Panc1 (cell line): ENCODE data around the gene GRIN2C. TPM values are rescaled to one million over a fixed set of nuclear protein-coding genes. Genes with fewer than 3 reads are reported as not detected.

Source experiments
- ATAC-seq: fragments of 200-7000 bp; cut with Tn5 transposase; 2 replicates; pipeline ENCODE4 v1.9.1; 2020; ENCODE audit warnings: mild to moderate bottlenecking, moderate library complexity
- BruUV-seq: library from RNA; stranded (reverse); fragments of 400-500 nt; replicated peaks from 2 replicates; lab custom pipeline; 2021; lab: Mats Ljungman, UMichigan
- CTCF ChIA-PET: fragments of 300-600 bp; sonication (Branson Sonifier 250); formaldehyde crosslinking; loops from one replicate; lab custom pipeline; 2022; ENCODE audit warnings: antibody characterized with exemption; lab: Charles Lee
- POLR2A ChIA-PET: fragments of 300-600 bp; sonication (Branson Sonifier 250); formaldehyde crosslinking; loops from one replicate; lab custom pipeline; 2022; ENCODE audit warnings: antibody characterized with exemption; lab: Charles Lee
- DNase-seq: peaks from one replicate; pipeline ENCODE4 v3.0.0-alpha.2; 2010; ENCODE audit warnings: low read depth, low spot score
- H3K27ac ChIP-seq: 2 replicates; pipeline ENCODE4 v1.5.1; 2011; ENCODE audit warnings: mild to moderate bottlenecking, low read length, inconsistent platforms
- H3K27me3 ChIP-seq: fragments of 200-500 bp; sonication (Bioruptor generic); 2 replicates; pipeline ENCODE4 v1.6.0; 2014; ENCODE audit warnings: low read length, inconsistent platforms; ENCODE audit not compliant: control insufficient read depth, insufficient read depth
- H3K36me3 ChIP-seq: fragments of 200-500 bp; sonication (Bioruptor generic); 2 replicates; pipeline ENCODE4 v1.5.1; 2014; ENCODE audit warnings: inconsistent platforms, mild to moderate bottlenecking, low read length, moderate library complexity; ENCODE audit not compliant: control insufficient read depth, insufficient read depth
- H3K4me1 ChIP-seq: 2 replicates; pipeline ENCODE4 v1.5.1; 2011; ENCODE audit warnings: inconsistent platforms, mild to moderate bottlenecking, low read length, moderate library complexity; ENCODE audit not compliant: control insufficient read depth, insufficient read depth
- H3K4me3 ChIP-seq, 2 experiments: 2 replicates each; pipeline ENCODE4 v1.5.1; 2011 to 2012; ENCODE audit warnings: low read depth in 2 of 2, low read length in 2 of 2, mild to moderate bottlenecking in 2 of 2, inconsistent platforms in 1 of 2, moderate library complexity in 1 of 2
- H3K9me3 ChIP-seq: fragments of 200-500 bp; sonication (Bioruptor generic); 2 replicates; pipeline ENCODE4 v1.5.1; 2014; ENCODE audit warnings: low read depth, mild to moderate bottlenecking, inconsistent platforms, low read length, moderate library complexity; ENCODE audit not compliant: control insufficient read depth, insufficient read depth
- POLR2AphosphoS5 ChIP-seq: IDR thresholded peaks from 2 replicates; pipeline ENCODE4 v1.6.1; 2012; ENCODE audit warnings: mild to moderate bottlenecking, low read depth, low read length, moderate library complexity
- SIN3A ChIP-seq: IDR thresholded peaks from 2 replicates; pipeline ENCODE4 v1.6.1; 2012; ENCODE audit warnings: low read depth, mild to moderate bottlenecking, low read length, moderate library complexity, borderline replicate concordance; ENCODE audit not compliant: insufficient read depth
- TCF7L2 ChIP-seq: IDR thresholded peaks from 2 replicates; pipeline ENCODE4 v1.6.1; 2011; ENCODE audit warnings: mild to moderate bottlenecking, low read depth, low read length, inconsistent platforms
- in situ Hi-C: cut with HindIII; loops from 2 replicates; pipeline ENCODE4 v1.10.0; 2016; ENCODE audit warnings: low sequenced_read_pairs, low pct_unique_long_range_greater_than_20kb
- intact Hi-C: fragments of 100-400 bp; cut with micrococcal nuclease; formaldehyde crosslinking; loops from one replicate; pipeline ENCODE4 v1.10.0; 2022; ENCODE audit not compliant: unreplicated experiment
- total RNA-seq: library from RNA; stranded (reverse); gene quantifications from one replicate; pipeline ENCODE4 v1.2.1, GENCODE V29; 2021; ENCODE audit not compliant: unreplicated experiment
- TF ChIP-seq, protein P1 (sequence below), 2 experiments: IDR thresholded peaks; 2 replicates each; pipeline ENCODE4 v1.6.1; 2011 to 2012; ENCODE audit warnings: low read depth in 2 of 2, control low read depth in 1 of 2, low read length in 1 of 2, mild to moderate bottlenecking in 1 of 2, moderate library complexity in 1 of 2; ENCODE audit not compliant: insufficient read depth in 1 of 2
- TF ChIP-seq, protein P2 (sequence below): fragments of 450-650 bp; IDR thresholded peaks from 2 replicates; pipeline ENCODE4 v1.5.1; 2017; ENCODE audit warnings: mild to moderate bottlenecking

The GRIN2C gene
- total RNA-seq, 1 experiment from 2014 or later, result 0.10 TPM

GRCh38 chr17:74822335-74822938 lies 37.2 kb downstream of the GRIN2C start:
- CTCF ChIA-PET, result interaction anchor here (0.7 kb wide), 1 partner anchor 15 kb away, joined by 5 read pairs; no protein-coding TSS in a partner anchor
- no TSS peak for BruUV-seq
- intact Hi-C loops, result no loop called here
- POLR2A ChIA-PET, result interaction anchor here (0.9 kb wide), 1 partner anchor 18 kb away, joined by 9 read pairs; no protein-coding TSS in a partner anchor
- in situ Hi-C loops, result no loop called here
- H3K27ac ChIP-seq, result no peak overlapping the region
- H3K4me3 ChIP-seq, result no peak overlapping the region
- no peak for DNase-seq
- H3K27me3 ChIP-seq, result no peaks in the 10 kb centered on the region
- TF ChIP-seq POLR2AphosphoS5 (no peak), TCF7L2 (no peak), SIN3A (no peak)
- TF ChIP-seq, protein P1, sequence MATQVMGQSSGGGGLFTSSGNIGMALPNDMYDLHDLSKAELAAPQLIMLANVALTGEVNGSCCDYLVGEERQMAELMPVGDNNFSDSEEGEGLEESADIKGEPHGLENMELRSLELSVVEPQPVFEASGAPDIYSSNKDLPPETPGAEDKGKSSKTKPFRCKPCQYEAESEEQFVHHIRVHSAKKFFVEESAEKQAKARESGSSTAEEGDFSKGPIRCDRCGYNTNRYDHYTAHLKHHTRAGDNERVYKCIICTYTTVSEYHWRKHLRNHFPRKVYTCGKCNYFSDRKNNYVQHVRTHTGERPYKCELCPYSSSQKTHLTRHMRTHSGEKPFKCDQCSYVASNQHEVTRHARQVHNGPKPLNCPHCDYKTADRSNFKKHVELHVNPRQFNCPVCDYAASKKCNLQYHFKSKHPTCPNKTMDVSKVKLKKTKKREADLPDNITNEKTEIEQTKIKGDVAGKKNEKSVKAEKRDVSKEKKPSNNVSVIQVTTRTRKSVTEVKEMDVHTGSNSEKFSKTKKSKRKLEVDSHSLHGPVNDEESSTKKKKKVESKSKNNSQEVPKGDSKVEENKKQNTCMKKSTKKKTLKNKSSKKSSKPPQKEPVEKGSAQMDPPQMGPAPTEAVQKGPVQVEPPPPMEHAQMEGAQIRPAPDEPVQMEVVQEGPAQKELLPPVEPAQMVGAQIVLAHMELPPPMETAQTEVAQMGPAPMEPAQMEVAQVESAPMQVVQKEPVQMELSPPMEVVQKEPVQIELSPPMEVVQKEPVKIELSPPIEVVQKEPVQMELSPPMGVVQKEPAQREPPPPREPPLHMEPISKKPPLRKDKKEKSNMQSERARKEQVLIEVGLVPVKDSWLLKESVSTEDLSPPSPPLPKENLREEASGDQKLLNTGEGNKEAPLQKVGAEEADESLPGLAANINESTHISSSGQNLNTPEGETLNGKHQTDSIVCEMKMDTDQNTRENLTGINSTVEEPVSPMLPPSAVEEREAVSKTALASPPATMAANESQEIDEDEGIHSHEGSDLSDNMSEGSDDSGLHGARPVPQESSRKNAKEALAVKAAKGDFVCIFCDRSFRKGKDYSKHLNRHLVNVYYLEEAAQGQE (IDR thresholded peaks at IDR 0.05; ENCODE audit: insufficient read depth in 1 of 2, low read depth in 2 of 2, low read length in 1 of 2), result no peak
- TF ChIP-seq, protein P2, sequence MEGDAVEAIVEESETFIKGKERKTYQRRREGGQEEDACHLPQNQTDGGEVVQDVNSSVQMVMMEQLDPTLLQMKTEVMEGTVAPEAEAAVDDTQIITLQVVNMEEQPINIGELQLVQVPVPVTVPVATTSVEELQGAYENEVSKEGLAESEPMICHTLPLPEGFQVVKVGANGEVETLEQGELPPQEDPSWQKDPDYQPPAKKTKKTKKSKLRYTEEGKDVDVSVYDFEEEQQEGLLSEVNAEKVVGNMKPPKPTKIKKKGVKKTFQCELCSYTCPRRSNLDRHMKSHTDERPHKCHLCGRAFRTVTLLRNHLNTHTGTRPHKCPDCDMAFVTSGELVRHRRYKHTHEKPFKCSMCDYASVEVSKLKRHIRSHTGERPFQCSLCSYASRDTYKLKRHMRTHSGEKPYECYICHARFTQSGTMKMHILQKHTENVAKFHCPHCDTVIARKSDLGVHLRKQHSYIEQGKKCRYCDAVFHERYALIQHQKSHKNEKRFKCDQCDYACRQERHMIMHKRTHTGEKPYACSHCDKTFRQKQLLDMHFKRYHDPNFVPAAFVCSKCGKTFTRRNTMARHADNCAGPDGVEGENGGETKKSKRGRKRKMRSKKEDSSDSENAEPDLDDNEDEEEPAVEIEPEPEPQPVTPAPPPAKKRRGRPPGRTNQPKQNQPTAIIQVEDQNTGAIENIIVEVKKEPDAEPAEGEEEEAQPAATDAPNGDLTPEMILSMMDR, result no peak
- no peaks in the 10 kb centered on the region for H3K4me1 ChIP-seq
- no peaks in the 10 kb centered on the region for H3K36me3 ChIP-seq
- H3K9me3 ChIP-seq, result no peaks in the 10 kb centered on the region
- ATAC-seq, result no peak

GRCh38 chr17:74821655-74822334 lies 37.9 kb downstream of the GRIN2C start:
- ATAC-seq, result no peak

More at GRCh38 chr17:74821655-74822334, 37.9 kb downstream of the GRIN2C start:
- Histone ChIP-seq H3K27ac (no peak overlapping the region), H3K36me3 (no peaks in the 10 kb centered on the region), H3K4me1 (no peaks in the 10 kb centered on the region), H3K4me3 (no peak overlapping the region), H3K9me3 (no peaks in the 10 kb centered on the region), H3K27me3 (no peaks in the 10 kb centered on the region)
- CTCF ChIA-PET, result interaction anchor here (0.7 kb wide), 1 partner anchor 15 kb away, joined by 5 read pairs; no protein-coding TSS in a partner anchor
- TF ChIP-seq, protein P2, result no peak
- TF ChIP-seq, protein P1 (IDR thresholded peaks at IDR 0.05; ENCODE audit: insufficient read depth in 1 of 2, low read depth in 2 of 2, low read length in 1 of 2), result no peak
- TF ChIP-seq POLR2AphosphoS5 (no peak), SIN3A (no peak), TCF7L2 (no peak)
- POLR2A ChIA-PET, result interaction anchor here (0.9 kb wide), 1 partner anchor 17 kb away, joined by 9 read pairs; no protein-coding TSS in a partner anchor
- intact Hi-C loops (no loop called here), in situ Hi-C loops (no loop called here)
- no peak for DNase-seq
- no TSS peak for BruUV-seq
